ENCODE results near the gene KMT2E.

The KMT2E gene

DNA sequence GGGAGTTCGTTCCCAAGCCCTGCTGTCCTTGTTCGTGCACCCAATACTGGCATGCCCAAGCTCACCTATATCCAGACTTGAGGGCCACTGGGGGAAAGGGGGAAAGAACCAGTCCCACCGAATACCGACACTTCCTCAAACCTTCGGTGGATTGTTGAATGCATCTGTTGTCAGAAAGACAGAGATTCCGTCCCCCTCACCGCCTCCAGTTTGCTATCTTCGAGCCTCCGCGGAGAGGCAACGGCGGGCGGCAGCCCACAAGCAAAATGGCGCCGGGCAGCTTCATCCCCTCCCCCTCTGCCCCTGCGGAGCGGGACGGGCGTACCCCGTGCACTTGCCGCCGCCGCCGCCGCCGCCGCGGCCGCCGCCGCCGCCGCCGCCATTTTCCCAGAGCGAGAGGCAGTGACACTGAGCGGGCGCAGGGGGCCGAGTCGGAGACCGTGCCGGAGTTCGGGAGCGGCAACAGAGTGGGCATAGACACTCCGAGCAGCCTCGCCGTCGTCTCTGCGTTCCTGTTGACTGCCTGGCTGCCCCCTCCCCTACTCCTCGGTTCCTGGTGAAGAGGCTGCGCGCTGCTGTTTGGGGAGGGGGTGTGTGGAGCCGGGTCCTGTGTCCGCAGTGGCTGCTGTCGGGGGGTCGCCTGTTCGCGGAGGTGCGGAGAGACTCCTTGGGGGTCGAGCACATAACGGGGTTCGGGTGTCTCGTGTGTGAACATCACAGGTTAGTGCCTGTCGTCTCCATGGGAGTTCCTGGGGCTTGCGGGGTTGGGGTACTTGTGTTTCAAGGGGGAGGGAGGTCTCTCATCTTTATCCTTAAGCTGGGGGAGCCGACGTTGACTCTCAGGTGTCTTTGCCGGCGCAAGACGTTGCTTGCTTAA lies at the start of gene KMT2E:
TSS of gene KMT2E (plus strand) at position 390 of the 877 bp plus-strand sequence. CDS start 26,748 bp downstream, outside the sequence.
- H3K4me3 ChIP-seq (ENCODE audit: control insufficient read depth, low read depth, low read length): peak within 1 kb of the TSS; percentile 94
- no peak for TF ChIP-seq CTCF (conservative IDR thresholded peaks at IDR 0.05; ENCODE audit: control insufficient read depth, insufficient read depth, low read depth, low read length)
- peak; percentile 76 for DNase-seq (ENCODE audit: low read depth)

DNA sequence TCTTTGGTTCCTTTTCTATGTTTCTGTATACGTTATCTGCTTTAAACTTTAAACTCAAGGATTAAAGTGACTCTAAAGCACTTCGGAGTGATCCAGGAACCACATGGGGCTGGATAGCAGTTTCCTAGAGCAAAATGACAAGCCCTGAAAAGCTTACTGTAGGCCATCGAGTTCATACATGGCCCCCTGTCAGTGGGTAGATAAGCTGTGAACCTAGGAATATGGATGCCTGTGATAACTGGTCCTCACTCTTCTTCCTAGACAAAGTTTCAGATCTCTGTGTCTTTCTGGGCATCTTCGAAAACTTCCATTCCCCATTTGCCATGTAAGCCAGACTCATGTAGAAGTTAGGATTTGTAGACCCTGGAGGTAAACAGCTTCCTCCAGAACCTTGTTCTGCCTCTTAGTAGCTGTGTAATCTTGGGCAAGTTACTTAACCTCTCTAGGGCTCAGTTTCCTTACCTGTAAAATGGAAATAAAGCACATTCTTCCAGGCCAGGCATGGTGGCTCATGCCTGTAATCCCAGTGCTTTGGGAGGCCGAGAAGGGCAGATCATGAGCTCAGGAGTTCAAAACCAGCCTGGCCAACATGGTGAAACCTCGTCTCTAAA lies 49.3 kb upstream of the KMT2E start:
- TF ChIP-seq CTCF (conservative IDR thresholded peaks at IDR 0.05; ENCODE audit: control insufficient read depth, insufficient read depth, low read depth, low read length): no peak
- DNase-seq (ENCODE audit: low read depth): no peak
- H3K4me3 ChIP-seq (ENCODE audit: control insufficient read depth, low read depth, low read length): no peak overlapping the region

DNA sequence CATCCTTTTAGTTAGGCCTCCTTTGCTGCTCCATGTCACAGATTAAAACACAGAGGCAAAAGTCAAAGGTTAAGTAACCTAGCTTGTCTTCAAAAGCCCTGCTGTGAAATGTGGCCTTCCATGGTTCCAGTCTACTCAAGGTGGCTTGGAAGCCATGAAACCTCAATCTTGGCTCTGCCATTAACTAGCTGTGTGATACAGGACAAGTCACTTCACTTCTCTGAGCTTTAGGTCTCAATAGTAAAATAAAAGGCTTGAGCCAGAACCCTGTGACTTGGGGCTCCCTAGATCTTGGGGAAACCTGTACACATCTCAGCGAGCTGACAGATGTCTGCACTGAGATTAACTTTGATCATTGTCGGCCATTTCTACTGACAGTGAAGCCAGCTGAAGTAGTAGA lies 48.0 kb upstream of the KMT2E start:
- TF ChIP-seq CTCF (conservative IDR thresholded peaks at IDR 0.05; ENCODE audit: control insufficient read depth, insufficient read depth, low read depth, low read length): no peak

DNA sequence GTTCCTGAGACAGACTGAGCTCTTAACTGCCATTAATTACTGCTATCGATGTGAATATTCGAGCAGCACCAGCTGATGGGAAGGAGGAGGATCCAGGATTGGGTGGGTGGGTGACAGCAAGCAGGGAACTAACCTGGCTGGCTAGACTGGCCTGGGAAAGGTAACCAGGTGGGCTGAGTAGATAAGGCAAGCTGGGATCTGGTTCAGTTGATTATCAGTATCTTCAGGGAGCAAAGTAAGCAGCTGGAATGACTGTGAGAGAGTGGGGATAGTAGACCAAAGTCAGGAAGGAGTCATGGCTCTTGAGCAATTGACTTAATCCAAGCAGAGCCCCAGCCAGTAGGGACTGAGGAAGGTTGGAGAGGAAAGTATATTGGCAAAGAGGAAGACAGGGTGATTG lies 46.9 kb upstream of the KMT2E start:
- DNase-seq (ENCODE audit: low read depth): peak; percentile 61
- no peak overlapping the region for H3K4me3 ChIP-seq (ENCODE audit: control insufficient read depth, low read depth, low read length)
- no peak for TF ChIP-seq CTCF (conservative IDR thresholded peaks at IDR 0.05; ENCODE audit: control insufficient read depth, insufficient read depth, low read depth, low read length)

More for the DNA sequence above, 48.0 kb upstream of the KMT2E start:
- DNase-seq (ENCODE audit: low read depth): no peak
- H3K4me3 ChIP-seq (ENCODE audit: control insufficient read depth, low read depth, low read length): no peak overlapping the region

GRCh38 chr7:104967595-104967994 lies 46.4 kb upstream of the KMT2E start:
- TF ChIP-seq CTCF (conservative IDR thresholded peaks at IDR 0.05; ENCODE audit: control insufficient read depth, insufficient read depth, low read depth, low read length): no peak
- peak; percentile 56 for DNase-seq (ENCODE audit: low read depth)
- H3K4me3 ChIP-seq (ENCODE audit: control insufficient read depth, low read depth, low read length): no peak overlapping the region

DNA sequence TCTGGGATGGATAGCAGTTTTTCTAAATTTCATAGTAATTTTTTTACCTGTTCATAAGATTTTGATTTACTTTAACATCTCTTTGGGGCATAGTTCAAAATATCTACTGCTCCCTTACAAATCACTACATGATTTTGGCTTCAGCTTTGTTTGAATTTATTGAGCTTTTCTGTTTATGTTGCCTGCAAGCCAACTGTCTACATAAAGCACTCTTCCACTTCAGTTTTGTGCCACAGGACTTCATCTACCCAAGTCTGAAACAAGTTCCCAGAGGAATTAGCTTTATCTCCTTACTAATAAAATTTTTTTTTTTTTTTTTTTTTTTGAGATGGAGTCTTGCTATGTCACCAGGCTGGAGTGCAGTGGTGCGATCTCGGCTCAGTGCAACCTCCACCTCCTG lies 45.4 kb upstream of the KMT2E start:
- DNase-seq (ENCODE audit: low read depth): no peak
- no peak overlapping the region for H3K4me3 ChIP-seq (ENCODE audit: control insufficient read depth, low read depth, low read length)
- no peak for TF ChIP-seq CTCF (conservative IDR thresholded peaks at IDR 0.05; ENCODE audit: control insufficient read depth, insufficient read depth, low read depth, low read length)

Measured in fibroblast of mammary gland (primary cell).